Ishikawa (cell line): ENCODE data around the gene KLHL14.

Source experiments
- CEBPB ChIP-seq: IDR thresholded peaks from 2 replicates; pipeline ENCODE4 v1.6.1; 2012
- CREB1 ChIP-seq: IDR thresholded peaks from 2 replicates; pipeline ENCODE4 v1.6.1; 2012; ENCODE audit warnings: low read depth
- EGR1 ChIP-seq: IDR thresholded peaks from 2 replicates; pipeline ENCODE4 v1.6.1; 2012
- EP300 ChIP-seq: IDR thresholded peaks from 2 replicates; pipeline ENCODE4 v1.6.1; 2012; ENCODE audit warnings: borderline replicate concordance
- FOXM1 ChIP-seq: IDR thresholded peaks from 2 replicates; pipeline ENCODE4 v1.6.1; 2012; ENCODE audit warnings: low read depth, borderline replicate concordance
- MAX ChIP-seq: IDR thresholded peaks from 2 replicates; pipeline ENCODE4 v1.6.1; 2012
- NFIC ChIP-seq: IDR thresholded peaks from 2 replicates; pipeline ENCODE4 v1.6.1; 2012
- RAD21 ChIP-seq: IDR thresholded peaks from 2 replicates; pipeline ENCODE4 v1.6.1; 2012; ENCODE audit warnings: low read depth
- REST ChIP-seq: IDR thresholded peaks from 2 replicates; pipeline ENCODE4 v1.6.1; 2012; ENCODE audit warnings: low read depth, mild to moderate bottlenecking
- TAF1 ChIP-seq: IDR thresholded peaks from 2 replicates; pipeline ENCODE4 v1.6.1; 2012; ENCODE audit warnings: low read depth, mild to moderate bottlenecking
- TCF12 ChIP-seq: IDR thresholded peaks from 2 replicates; pipeline ENCODE4 v1.6.1; 2012; ENCODE audit warnings: low read depth
- TEAD4 ChIP-seq: IDR thresholded peaks from 2 replicates; pipeline ENCODE4 v1.6.1; 2012
- USF1 ChIP-seq: IDR thresholded peaks from 2 replicates; pipeline ENCODE4 v1.6.1; 2012
- YY1 ChIP-seq: IDR thresholded peaks from 2 replicates; pipeline ENCODE4 v1.6.1; 2012; ENCODE audit warnings: low read depth
- ZBTB7A ChIP-seq: IDR thresholded peaks from 2 replicates; pipeline ENCODE4 v1.6.1; 2012; ENCODE audit warnings: low read depth

Gene KLHL14

GRCh38 chr18:32696376-32696775 is 76.4 kb downstream of the KLHL14 start:
- no peak for TF ChIP-seq YY1
- TF ChIP-seq EP300: no peak
- TF ChIP-seq FOXM1: no peak
- TF ChIP-seq EGR1: no peak
- no peak for TF ChIP-seq MAX
- no peak for TF ChIP-seq TAF1
- TF ChIP-seq TEAD4: no peak

GRCh38 chr18:32695534-32695933 is 77.3 kb downstream of the KLHL14 start:
- TF ChIP-seq ZBTB7A (no peak), USF1 (no peak)

- TF ChIP-seq NFIC (no peak), TCF12 (no peak), YY1 (no peak), FOXM1 (no peak), CREB1 (no peak), EGR1 (no peak), TAF1 (no peak), MAX (no peak), ZBTB7A (no peak), TEAD4 (no peak), EP300 (no peak), USF1 (no peak), REST (no peak), CEBPB (no peak), RAD21 (no peak)
Observed at GRCh38 chr18:32688821-32689220, 84.0 kb downstream of the KLHL14 start.

GRCh38 chr18:32684940-32685339 is 87.9 kb downstream of the KLHL14 start:
- TF ChIP-seq EP300 (no peak), TEAD4 (no peak), CREB1 (no peak), MAX (no peak), EGR1 (no peak), NFIC (no peak), REST (no peak), FOXM1 (no peak), USF1 (no peak), CEBPB (no peak), ZBTB7A (no peak), TCF12 (no peak), YY1 (no peak), RAD21 (no peak), TAF1 (no peak)

- TF ChIP-seq USF1 (no peak), FOXM1 (no peak), EGR1 (no peak), CREB1 (no peak)
Observed at GRCh38 chr18:32684096-32684495, 88.7 kb downstream of the KLHL14 start.

GRCh38 chr18:32683044-32683443 is 89.8 kb downstream of the KLHL14 start:
- TF ChIP-seq EP300 (no peak), MAX (no peak), USF1 (no peak), NFIC (no peak), CEBPB (no peak), EGR1 (no peak), TEAD4 (no peak), RAD21 (peak; percentile 18; the same call in 1 of the 2 replicates), YY1 (no peak)
